Measurements from ENCODE around the gene MCTP1.

DNA sequence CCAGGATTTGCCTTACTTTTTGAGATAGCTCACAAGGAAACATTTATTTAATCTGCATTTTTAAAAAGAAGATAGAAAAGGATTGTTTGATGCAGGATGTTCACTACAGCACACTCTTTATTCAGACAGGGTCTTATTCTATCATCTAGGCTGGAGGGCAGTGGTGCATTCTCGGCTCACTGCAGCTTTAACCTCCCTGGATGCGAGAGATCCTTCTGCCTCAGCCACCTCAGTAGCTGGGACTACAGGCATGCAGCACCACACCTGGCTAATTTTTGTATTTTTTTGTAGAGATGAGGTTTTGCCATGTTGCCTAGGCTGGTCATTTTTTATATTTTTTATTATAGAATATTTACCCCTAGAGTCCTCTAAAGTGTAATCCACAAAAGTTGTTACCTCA, 221.4 kb downstream of the MCTP1 start:
- TF ChIP-seq, protein P1, sequence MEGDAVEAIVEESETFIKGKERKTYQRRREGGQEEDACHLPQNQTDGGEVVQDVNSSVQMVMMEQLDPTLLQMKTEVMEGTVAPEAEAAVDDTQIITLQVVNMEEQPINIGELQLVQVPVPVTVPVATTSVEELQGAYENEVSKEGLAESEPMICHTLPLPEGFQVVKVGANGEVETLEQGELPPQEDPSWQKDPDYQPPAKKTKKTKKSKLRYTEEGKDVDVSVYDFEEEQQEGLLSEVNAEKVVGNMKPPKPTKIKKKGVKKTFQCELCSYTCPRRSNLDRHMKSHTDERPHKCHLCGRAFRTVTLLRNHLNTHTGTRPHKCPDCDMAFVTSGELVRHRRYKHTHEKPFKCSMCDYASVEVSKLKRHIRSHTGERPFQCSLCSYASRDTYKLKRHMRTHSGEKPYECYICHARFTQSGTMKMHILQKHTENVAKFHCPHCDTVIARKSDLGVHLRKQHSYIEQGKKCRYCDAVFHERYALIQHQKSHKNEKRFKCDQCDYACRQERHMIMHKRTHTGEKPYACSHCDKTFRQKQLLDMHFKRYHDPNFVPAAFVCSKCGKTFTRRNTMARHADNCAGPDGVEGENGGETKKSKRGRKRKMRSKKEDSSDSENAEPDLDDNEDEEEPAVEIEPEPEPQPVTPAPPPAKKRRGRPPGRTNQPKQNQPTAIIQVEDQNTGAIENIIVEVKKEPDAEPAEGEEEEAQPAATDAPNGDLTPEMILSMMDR (IDR thresholded peaks at IDR 0.05; ENCODE audit: low read length) = no peak
- TF ChIP-seq EZH2phosphoT487 (IDR thresholded peaks at IDR 0.05; ENCODE audit: low read length) = no peak

Data from MM.1S (cell line).